Astrocyte of the spinal cord (primary cell): ENCODE measurements around the gene GNS.

Experiments
- DNase-seq: peaks from one replicate; pipeline ENCODE4 v3.0.0; 2011; ENCODE audit warnings: low read depth, low spot score
- H3K4me3 ChIP-seq: 2 replicates; pipeline ENCODE4 v1.5.1; 2011; ENCODE audit warnings: low read depth, mild to moderate bottlenecking, low read length, moderate library complexity
- CTCF ChIP-seq: IDR thresholded peaks from 2 replicates; pipeline ENCODE4 v1.5.1; 2012; ENCODE audit warnings: low read depth, mild to moderate bottlenecking, low read length, inconsistent platforms
- in situ Hi-C: cut with HindIII; loops from 2 replicates; pipeline ENCODE4 v1.10.0; 2017; ENCODE audit warnings: low sequenced_read_pairs

GNS gene

DNA sequence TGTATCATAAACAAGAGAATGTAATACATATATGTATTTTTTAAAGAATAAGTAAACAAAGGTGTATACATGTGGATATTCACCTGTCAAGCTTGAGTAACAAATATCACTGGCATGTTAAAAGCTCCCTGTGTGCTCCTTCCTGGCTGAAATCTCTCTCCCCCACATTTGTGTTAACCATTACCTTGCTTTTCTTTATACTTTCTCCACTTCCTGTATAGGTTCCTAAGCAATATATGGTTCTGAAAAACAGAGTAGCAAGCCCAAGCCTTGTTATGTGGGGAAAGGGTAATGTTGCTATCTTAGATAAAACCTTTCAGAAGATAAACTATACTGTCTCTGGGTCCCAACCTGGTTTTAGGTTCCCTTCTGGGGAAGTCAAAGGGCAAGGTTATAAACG, 32.9 kb upstream of the GNS start:
- in situ Hi-C loops, result no loop called here
- no peak for DNase-seq
- H3K4me3 ChIP-seq, result no peak overlapping the region
- TF ChIP-seq CTCF, result no peak

GRCh38 chr12:64791036-64791435, 31.8 kb upstream of the GNS start:
- DNase-seq, result no peak
- in situ Hi-C loops, result no loop called here
- TF ChIP-seq CTCF, result no peak
- H3K4me3 ChIP-seq, result no peak overlapping the region

GRCh38 chr12:64790166-64790565, 31.0 kb upstream of the GNS start:
- in situ Hi-C loops, result no loop called here
- H3K4me3 ChIP-seq, result no peak overlapping the region
- TF ChIP-seq CTCF, result no peak
- DNase-seq, result no peak

- H3K4me3 ChIP-seq, result no peak overlapping the region
- in situ Hi-C loops, result no loop called here
- TF ChIP-seq CTCF, result no peak
- no peak for DNase-seq
Measured at GRCh38 chr12:64785838-64786237, 26.6 kb upstream of the GNS start.

DNA sequence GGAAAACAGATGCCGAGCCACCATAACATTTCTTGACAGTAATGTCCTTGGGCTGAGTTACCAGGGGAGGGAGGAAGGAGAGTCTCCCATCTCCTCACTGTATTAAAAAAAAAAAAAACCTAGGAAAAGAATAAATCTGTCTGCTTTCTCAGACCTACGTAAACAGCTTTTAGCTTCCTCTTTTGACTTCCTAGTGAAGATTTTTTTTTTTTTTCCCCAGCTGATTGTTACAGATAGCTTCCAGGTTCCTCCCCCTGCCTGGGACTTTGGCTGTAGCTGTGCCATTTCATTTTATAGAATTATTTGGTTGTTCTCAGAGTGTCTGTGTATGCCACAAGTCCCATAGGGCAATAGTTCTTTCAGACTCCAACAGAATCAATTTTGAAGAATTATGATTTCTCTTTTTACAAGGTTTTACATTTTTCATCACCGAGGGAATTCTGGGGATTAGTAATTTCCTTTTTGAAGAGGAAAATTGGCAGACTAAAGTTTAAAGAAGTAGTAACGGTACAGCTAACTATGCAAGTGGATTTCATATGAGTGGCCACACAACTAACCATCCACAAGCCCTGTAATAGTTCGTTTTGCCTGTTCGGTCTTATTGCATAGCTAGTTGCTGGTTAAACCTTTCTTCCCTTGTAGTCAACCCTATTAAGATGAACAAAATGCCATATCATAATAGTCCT, 23.1 kb upstream of the GNS start:
- in situ Hi-C loops, result no loop called here
- H3K4me3 ChIP-seq, result no peak overlapping the region
- TF ChIP-seq CTCF, result no peak
- no peak for DNase-seq

DNA sequence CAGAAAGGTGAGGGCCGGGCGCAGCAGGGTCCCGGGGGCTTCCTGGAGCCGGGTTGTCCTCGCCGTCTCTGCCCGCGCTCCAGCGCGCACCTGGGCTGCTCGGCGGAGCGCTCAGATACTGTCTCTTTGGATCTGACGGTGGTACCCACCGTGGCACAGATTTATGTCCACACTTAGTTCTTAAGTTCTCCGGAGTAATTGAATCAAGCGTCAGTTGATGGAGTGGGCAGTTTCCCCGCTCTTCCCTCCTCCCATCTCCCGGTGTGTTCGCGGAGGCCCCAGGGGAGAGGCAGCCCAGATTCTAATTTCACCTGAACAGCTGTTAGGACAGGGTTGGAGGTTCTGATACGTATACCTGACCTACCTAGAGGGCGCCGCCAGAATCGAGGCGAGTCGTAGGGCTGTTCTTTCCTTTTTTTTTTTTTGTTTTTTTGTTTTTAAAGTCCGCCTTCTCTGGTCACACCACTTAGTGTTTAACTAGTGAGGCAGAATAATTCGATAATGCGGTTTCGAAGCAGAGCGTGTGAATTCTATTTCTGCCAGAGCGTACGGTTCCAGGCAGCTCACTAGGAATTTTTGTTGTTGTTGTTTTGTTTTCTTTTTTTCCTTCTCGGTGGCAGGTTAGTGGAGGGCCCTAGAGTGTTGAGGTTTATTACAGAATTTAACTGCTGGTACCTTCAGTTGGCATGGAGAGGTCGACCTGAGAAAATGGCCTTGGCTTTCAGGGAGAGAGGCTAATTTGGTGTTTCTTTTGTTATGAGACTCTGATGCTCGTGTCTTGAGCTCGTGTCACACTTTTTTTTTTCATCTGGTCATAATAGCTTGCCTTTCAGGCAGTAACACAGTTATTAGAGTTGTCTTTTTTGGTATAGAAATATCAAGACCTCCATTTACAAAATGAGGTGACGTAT, 22.3 kb upstream of the GNS start:
- no peak for DNase-seq
- in situ Hi-C loops, result no loop called here
- TF ChIP-seq CTCF, result no peak
- H3K4me3 ChIP-seq, result no peak overlapping the region
